ENCODE measurements around the gene TRIP11. TPM values are rescaled to one million over a fixed set of nuclear protein-coding genes. Genes with fewer than 3 reads are reported as not detected.
A peak's percentile ranks its signal among the peaks of the same experiment; 100 is the strongest.

The TRIP11 gene
- total RNA-seq, 1 experiment from 2014 or later: 37.3 TPM

- no peak for TF ChIP-seq SIN3A (IDR thresholded peaks at IDR 0.05; ENCODE audit: borderline replicate concordance, insufficient read depth, low read depth, low read length)
- TF ChIP-seq CTCF (IDR thresholded peaks at IDR 0.05): no peak
- TF ChIP-seq REST (IDR thresholded peaks at IDR 0.05; ENCODE audit: insufficient read depth in 1 of 2, low read depth in 2 of 2, low read length in 1 of 2): no peak
- H3K4me1 ChIP-seq (ENCODE audit: control insufficient read depth, insufficient read depth, low read length): no peaks in the 10 kb centered on the region
- no TSS peak for BruUV-seq (replicated peaks)
- no peak for DNase-seq (ENCODE audit: low read depth, low spot score)
- H3K27ac ChIP-seq (ENCODE audit: low read length): no peak overlapping the region
- H3K27me3 ChIP-seq (ENCODE audit: control insufficient read depth, insufficient read depth, low read length): no peaks in the 10 kb centered on the region
- no peaks in the 10 kb centered on the region for H3K9me3 ChIP-seq (ENCODE audit: control insufficient read depth, insufficient read depth, low read depth, low read length)
- ChIA-PET CTCF (no interaction called here), POLR2A (no interaction called here)
- no peak for ATAC-seq
- peaks cover 7% of the 10 kb centered on the region for H3K36me3 ChIP-seq (ENCODE audit: control insufficient read depth, insufficient read depth, low read length)
- in situ Hi-C loops (cut with HindIII; ENCODE audit: low pct_unique_long_range_greater_than_20kb, low sequenced_read_pairs): no loop called here
- H3K4me3 ChIP-seq (ENCODE audit: low read depth in 2 of 2, low read length in 2 of 2): no peak overlapping the region
- intact Hi-C loops (cut with micrococcal nuclease; ENCODE audit: unreplicated experiment): no loop called here
Measured at GRCh38 chr14:91983588-91983987, 56.3 kb downstream of the TRIP11 start.

- Histone ChIP-seq H3K4me3 (ENCODE audit: low read depth in 2 of 2, low read length in 2 of 2) (no peak overlapping the region), H3K9me3 (ENCODE audit: control insufficient read depth, insufficient read depth, low read depth, low read length) (no peaks in the 10 kb centered on the region), H3K27ac (ENCODE audit: low read length) (no peak overlapping the region), H3K36me3 (ENCODE audit: control insufficient read depth, insufficient read depth, low read length) (peaks cover 5% of the 10 kb centered on the region), H3K27me3 (ENCODE audit: control insufficient read depth, insufficient read depth, low read length) (no peaks in the 10 kb centered on the region), H3K4me1 (ENCODE audit: control insufficient read depth, insufficient read depth, low read length) (no peaks in the 10 kb centered on the region)
- DNase-seq (ENCODE audit: low read depth, low spot score) (peak; percentile 71), ATAC-seq (peak; percentile 80)
- CTCF ChIA-PET: no interaction called here
- BruUV-seq (replicated peaks): no TSS peak
- TF ChIP-seq TCF7L2 (IDR thresholded peaks at IDR 0.05; ENCODE audit: low read depth, low read length): no peak
- TF ChIP-seq POLR2AphosphoS5 (IDR thresholded peaks at IDR 0.05; ENCODE audit: low read depth, low read length): no peak
- TF ChIP-seq CTCF (IDR thresholded peaks at IDR 0.05): no peak
- TF ChIP-seq REST (IDR thresholded peaks at IDR 0.05; ENCODE audit: insufficient read depth in 1 of 2, low read depth in 2 of 2, low read length in 1 of 2): no peak
- TF ChIP-seq SIN3A (IDR thresholded peaks at IDR 0.05; ENCODE audit: borderline replicate concordance, insufficient read depth, low read depth, low read length): no peak
- intact Hi-C loops (cut with micrococcal nuclease; ENCODE audit: unreplicated experiment): no loop called here
- POLR2A ChIA-PET: no interaction called here
- in situ Hi-C loops (cut with HindIII; ENCODE audit: low pct_unique_long_range_greater_than_20kb, low sequenced_read_pairs): no loop called here
Measured at GRCh38 chr14:91980157-91980556, 59.7 kb downstream of the TRIP11 start.

Measured in Panc1 (cell line).